ENCODE results near the gene TMEM126A.
"Not testable (repeated sequence)": the region's sequence is repeated elsewhere in the genome, so short reads cannot be mapped to it uniquely, and the experiment has no call there.

Gene TMEM126A

GRCh38 chr11:85658180-85658579, 10.4 kb downstream of the TMEM126A start:
- no peak for DNase-seq (ENCODE audit: low spot score)

- no peak for DNase-seq (ENCODE audit: low spot score)
Observed at GRCh38 chr11:85661972-85662664, 14.4 kb downstream of the TMEM126A start.

GRCh38 chr11:85663080-85663752, 15.4 kb downstream of the TMEM126A start:
- DNase-seq (ENCODE audit: low spot score), result peak; percentile 17

DNA sequence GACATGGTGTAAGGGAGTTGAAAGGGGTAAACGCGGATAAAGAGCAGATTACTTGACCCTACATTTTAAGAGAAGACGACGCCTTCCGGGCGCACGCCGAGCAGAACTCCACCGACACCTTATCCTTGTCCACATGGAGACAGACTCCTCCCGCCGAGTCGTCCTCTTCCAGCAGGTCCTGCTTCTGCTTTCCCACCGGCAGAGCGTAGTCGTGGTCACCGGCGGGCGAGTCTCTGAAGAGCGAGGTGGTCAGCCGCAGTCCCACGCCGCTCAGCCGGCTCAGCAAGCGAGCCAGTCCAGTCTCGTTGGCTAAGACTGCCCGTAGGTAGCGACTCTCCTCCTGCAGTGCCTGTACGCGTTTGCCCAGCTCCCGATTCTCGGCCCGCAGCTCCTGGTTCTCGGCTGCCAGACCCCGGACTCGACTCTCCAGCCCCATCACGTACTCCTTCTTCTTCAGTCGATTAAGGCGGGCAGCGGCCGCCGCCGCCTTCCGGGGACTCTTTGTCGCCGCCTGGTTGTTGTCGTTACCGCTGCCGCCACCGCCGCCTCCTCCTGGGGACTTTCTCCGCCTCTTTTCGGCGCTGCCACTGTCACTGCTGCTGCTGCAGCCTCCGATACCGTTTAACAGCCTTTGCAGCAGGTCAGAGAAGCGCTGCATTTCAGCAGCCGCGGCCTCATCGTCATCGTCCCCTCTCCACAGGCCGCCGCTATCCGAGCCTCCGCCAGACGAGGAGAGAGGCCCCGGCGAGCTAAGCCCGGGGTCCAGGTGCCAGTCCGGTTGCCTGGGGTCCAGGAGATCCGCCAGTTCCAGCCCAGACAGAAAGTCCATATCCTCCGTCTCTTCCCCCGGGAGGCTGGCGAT, 16.2 kb downstream of the TMEM126A start:
- DNase-seq (ENCODE audit: low spot score), result peak; percentile 76

GRCh38 chr11:85664615-85665481, 17.1 kb downstream of the TMEM126A start, which contains the start of gene CREBZF:
Gene CREBZF, minus strand, starts transcription at chr11:85665129. Its CDS starts 254 bp downstream, at chr11:85664875.
- peak; percentile 97 for DNase-seq (ENCODE audit: low spot score)

GRCh38 chr11:85665733-85666132, 18.0 kb downstream of the TMEM126A start:
- no peak for DNase-seq (ENCODE audit: low spot score)

DNA sequence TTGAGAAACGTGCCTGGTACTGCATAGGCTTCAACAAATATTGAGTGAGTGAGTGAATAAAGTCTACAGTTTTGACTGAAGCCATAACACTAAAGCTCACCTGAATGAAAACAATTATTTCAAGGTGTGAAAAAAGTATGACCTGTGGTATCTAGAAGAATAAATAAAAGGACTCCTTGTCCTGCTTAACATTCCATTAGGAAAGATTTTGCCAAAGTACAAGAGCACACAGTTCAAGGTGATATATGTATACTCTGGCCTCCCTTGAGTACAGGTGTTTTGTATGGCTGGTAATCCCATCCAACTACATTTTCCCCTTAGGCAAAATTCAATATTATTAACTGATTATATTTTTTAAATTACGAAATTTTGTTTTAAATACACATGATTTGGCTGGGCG, 18.9 kb downstream of the TMEM126A start:
- no peak for DNase-seq (ENCODE audit: low spot score)

- no peak for DNase-seq (ENCODE audit: low spot score)
Observed at GRCh38 chr11:85668157-85668556, 20.4 kb downstream of the TMEM126A start.

DNA sequence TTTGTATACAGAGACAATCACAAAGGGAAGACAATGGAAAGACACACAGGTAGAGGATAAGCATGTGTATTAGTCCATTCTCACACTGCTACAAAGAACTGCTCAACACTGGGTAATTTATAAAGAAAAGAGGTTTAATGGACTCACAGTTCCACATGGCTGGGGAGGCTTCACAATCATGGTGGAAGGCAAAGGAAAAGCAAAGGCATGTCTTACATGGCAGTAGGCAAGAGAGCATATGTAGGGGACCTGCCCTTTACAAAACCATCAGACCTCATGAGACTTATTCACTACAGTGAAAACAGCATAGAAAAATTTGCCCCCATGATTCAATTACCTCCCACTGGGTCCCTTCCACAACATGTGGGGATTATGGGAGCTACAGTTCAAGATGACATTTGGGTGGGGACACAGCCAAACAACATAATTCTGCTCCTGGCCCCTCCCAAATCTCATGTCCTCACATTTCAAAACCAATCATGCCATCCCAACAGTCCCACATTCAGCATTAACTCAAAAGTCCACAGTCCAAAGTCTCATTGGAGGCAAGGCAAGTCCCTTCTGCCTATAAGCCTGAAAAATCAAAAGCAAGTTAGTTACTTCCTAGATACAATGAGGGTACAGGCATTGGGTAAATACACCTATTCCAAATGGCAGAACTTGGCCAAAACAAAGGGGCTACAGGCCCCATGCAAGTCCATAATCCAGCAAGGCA, 23.3 kb downstream of the TMEM126A start:
- not testable (repeated sequence) for DNase-seq (ENCODE audit: low spot score)

DNA sequence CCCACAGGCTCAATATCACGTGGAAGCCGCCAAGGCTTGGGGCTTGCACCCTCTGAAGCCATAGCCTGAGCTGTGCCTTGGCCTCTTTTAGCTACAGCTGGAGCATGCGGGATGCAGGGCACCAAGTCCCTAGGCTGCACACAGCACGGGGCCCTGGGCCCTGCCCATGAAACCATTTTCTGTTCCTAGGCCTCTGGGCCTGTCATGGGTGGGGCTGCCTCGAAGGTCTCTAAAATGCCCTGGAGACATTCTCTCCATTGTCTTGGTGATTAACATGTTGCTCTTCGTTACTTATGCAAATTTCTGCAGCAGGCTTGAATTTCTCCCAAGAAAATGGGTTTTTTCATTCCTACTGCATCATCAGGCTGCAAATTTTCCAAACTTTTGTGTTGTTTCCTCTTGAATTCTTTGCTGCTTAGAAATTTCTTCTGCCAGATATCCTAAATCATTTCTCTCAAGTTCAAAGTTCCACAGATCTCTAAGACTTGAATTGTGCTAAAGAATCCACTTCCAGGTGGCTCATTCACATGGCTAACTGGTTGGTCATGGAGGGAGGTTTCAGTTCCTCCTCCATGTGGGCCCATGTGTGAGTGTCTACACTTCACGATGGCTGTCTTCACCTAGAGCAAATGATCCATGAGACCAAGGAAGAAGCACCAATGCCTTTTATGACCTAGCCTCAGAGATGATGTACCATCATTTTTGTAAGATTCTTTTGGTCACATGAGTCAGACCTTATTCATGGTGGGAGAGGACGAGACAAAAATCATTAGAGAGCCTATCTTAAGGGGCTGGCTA, 24.5 kb downstream of the TMEM126A start:
- no peak for DNase-seq (ENCODE audit: low spot score)

GRCh38 chr11:85673393-85673792, 25.6 kb downstream of the TMEM126A start:
- DNase-seq (ENCODE audit: low spot score), result no peak

DNA sequence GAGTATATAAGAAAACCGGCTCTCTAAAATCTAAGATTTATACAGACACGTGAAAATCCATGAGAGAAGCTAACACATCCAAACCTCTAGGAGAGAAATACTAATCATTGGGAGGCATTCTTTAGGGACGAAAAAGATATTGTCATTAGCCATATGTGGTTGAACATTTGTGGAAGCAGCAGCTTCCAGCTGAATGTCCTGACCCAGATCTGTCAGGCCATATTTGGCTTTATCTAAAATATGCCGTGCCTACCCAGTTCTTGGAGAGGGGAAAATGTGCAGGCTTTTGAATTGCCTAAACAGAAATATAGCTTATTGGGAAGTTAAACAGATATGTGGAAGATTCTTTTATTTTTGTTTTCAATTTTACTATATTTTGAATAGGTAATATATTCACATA, 31.8 kb downstream of the TMEM126A start:
- no peak for DNase-seq (ENCODE audit: low spot score)

DNA sequence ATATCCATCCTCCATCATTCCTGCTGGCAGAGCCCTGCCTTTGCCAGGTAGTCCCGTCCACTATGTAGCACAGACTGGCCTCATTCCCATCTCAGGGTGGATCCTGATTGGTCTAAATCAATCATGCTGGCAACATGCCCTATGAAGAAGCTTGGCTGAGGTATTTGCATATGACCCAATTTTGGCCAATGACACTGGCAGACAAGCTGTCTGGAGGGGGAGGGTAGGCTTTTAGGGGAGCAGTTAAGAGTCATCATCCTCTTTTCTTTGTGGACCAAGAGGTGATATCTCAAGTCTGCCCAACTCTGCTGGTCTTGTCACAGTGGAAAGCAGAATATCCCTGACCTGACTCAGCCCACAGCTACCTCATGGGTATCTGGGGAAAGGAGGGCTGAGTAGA, 33.1 kb downstream of the TMEM126A start:
- peak; percentile 29 for DNase-seq (ENCODE audit: low spot score)

- no peak for DNase-seq (ENCODE audit: low spot score)
Observed at GRCh38 chr11:85682330-85683305, 34.9 kb downstream of the TMEM126A start.

DNA sequence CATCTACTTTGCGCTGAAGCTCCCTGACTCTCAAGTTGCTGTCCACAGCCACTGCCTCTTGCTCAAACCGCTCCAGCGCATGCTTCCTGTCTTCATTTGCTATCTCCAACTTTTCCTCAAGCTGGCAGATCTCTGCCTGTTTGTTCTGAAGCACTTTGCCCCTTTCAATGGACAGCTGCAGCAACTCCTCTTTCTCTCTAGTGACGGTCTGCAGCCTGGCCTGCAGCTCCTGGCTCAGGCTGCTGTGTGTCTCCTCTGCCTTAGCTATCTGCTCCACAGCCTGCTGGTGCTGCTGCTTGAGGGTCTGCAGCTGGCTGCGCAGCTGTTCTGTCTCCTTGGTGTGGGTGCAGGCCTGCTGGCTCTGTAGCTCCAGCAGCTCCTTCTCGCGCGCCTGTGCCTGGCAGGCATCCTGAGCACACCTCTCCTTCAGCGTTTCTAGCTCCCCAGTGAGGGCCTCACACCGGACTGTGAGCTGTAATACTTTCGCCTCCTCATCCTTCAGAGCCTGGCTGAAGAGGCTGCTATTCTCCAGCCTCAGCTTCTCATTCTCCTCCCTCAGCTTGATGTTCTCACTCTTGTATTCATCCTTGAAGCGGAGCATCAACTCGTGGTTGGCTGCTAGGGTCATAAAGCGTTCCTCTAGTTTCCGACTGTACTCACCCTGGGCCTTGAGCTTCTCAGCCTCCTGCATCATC, 37.5 kb downstream of the TMEM126A start:
- no peak for DNase-seq (ENCODE audit: low spot score)

- peak; percentile 59 for DNase-seq (ENCODE audit: low spot score)
Observed at GRCh38 chr11:85685820-85686459, 38.2 kb downstream of the TMEM126A start, which contains the start of gene CCDC89. Gene CCDC89, minus strand, starts transcription at chr11:85686195. Its CDS starts 65 bp downstream, at chr11:85686130.

- peak; percentile 31 for DNase-seq (ENCODE audit: low spot score)
Observed at GRCh38 chr11:85694385-85694980, 46.7 kb downstream of the TMEM126A start.

All from iPS-NIHi11 (cell line).